ENCODE measurements around the gene BATF2. TPM values are rescaled to one million over a fixed set of nuclear protein-coding genes. Genes with fewer than 3 reads are reported as not detected.

Gene BATF2
- total RNA-seq, 8 experiments from 2014 or later: 0.22 to 15.8 (median 1.1) TPM

DNA sequence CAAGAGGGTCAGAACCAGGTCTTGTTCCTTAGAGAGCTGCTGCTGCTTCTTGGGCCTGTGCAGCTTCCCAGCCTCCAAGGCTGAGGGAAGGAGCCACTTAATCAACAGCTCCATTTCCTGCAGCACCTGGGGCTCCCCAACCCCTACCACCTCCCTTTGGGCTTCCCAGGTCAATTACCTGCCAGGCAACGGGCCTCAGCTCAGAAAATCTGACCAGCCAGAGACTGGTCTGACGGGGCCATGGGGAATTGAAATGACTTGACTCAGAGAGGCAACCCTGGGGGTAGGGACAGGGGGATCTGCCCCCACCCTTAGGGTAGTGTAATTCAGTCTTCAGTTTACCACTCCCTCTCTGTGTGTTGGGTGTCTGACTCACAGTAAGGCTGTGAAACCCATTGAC, 20.1 kb downstream of the BATF2 start:
- WGBS, 10 experiments: 60 to 63% methylated on average over 1 to 2 of the region's 2 CpGs; no CpG with 5 or more reads in 8 of the 10 experiments
- Histone ChIP-seq H3K4me1 (replicated peaks in 1 of 2) (no peaks in the 10 kb centered on the region), H3K4me3 (no peak overlapping the region), H3K27ac (no peak overlapping the region)
- no peak for ATAC-seq (replicated peaks in 6 of 8)
- in situ Hi-C loops (cut with MboI; ENCODE audit: low pct_unique_long_range_greater_than_20kb in 2 of 9, low sequenced_read_pairs in 9 of 9, unreplicated experiment in 9 of 9): no loop called here

DNA sequence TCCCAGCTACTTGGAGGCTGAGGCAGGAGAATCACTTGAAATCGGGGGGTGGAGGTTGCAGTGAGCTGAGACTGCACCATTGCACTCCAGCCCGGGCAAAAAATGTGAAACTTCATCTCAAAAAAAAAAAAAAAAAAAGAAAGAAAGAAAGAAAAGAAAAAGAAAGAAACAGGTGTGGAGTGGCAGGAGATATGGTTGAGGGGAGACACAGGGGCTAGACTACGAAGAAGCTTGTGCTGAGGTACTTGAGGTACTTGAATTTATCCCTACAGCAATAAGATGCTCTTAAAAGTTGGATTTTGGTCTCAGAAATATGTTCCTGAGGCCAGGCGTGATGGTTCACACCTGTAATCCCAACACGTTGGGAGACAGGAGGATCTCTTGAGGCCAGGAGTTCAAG, 22.6 kb downstream of the BATF2 start:
- Histone ChIP-seq H3K4me1 (replicated peaks in 1 of 2) (no peaks in the 10 kb centered on the region), H3K27ac (no peak overlapping the region), H3K4me3 (no peak overlapping the region)
- 19 to 76% (median 57%) methylated on average over 2 to 5 of the region's 5 CpGs for WGBS, 10 experiments
- in situ Hi-C loops (cut with MboI; ENCODE audit: low pct_unique_long_range_greater_than_20kb in 2 of 9, low sequenced_read_pairs in 9 of 9, unreplicated experiment in 9 of 9): no loop called here
- no peak for ATAC-seq (replicated peaks in 6 of 8)

- Histone ChIP-seq H3K27ac (no peak within 1 kb of the TSS), H3K4me1 (replicated peaks in 1 of 2) (no peaks in the 10 kb centered on the region), H3K4me3 (no peak within 1 kb of the TSS)
- ATAC-seq (replicated peaks in 6 of 8): peak in 2 of 8 experiments; percentile 19 to 70
- in situ Hi-C loops (cut with MboI; ENCODE audit: low pct_unique_long_range_greater_than_20kb in 2 of 9, low sequenced_read_pairs in 9 of 9, unreplicated experiment in 9 of 9): no loop called here
- 0 to 80% (median 46%) methylated on average over 2 to 11 of the region's 69 CpGs; no CpG with 5 or more reads in 6 of the 10 experiments for WGBS, 10 experiments
Observed at GRCh38 chr11:64971421-64972233, 25.1 kb downstream of the BATF2 start, which contains the start of gene MAJIN. TSS of gene MAJIN (minus strand) at chr11:64972108. CDS start at chr11:64959405, 12,703 bp downstream.

DNA sequence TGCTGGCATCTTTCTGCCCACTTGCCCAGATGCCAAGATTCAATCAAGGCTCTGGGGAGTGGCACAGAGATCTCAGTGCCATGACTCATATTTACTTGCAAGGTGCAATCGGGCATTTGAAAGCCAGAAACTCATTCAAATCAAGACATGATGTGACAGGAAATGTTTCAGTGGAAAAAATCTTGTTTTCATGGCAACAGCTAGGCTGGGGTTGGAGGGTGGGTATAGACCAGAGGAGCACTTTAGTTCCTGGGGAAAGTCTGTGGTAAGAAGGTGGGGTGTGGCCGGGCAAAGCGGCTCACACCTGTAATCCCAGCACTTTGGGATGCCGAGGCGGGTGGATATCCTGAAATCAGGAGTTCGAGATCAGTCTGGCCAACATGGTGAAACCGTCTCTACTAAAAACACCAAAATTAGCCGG, 26.0 kb downstream of the BATF2 start:
- Histone ChIP-seq H3K4me3 (no peak overlapping the region), H3K27ac (no peak overlapping the region), H3K4me1 (replicated peaks in 1 of 2) (no peaks in the 10 kb centered on the region)
- ATAC-seq (replicated peaks in 6 of 8): no peak
- in situ Hi-C loops (cut with MboI; ENCODE audit: low pct_unique_long_range_greater_than_20kb in 2 of 9, low sequenced_read_pairs in 9 of 9, unreplicated experiment in 9 of 9): no loop called here
- WGBS, 10 experiments: 0 to 100% (median 90%) methylated on average over 1 to 5 of the region's 8 CpGs; no CpG with 5 or more reads in 3 of the 10 experiments

DNA sequence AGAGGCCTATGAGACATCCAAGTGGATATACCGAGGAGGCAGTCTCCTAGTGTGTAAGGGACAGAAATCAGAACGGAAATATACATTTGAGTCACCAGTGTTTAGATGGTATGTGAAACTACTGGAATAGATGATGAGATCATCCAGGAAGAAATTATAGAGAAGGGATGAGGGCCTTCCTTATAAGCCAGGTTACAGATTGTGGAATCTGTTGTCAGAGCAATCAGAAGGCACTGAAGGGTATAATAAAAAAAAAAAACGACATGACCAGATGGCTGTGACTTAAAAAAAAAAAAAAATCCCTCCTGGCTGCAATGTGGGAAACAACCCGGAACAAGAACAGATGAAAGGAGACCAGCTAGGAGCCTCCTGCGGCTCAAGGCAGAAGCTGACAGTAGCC, 27.6 kb downstream of the BATF2 start:
- Histone ChIP-seq H3K27ac (no peak overlapping the region), H3K4me3 (no peak overlapping the region), H3K4me1 (replicated peaks in 1 of 2) (no peaks in the 10 kb centered on the region)
- ATAC-seq (replicated peaks in 6 of 8): peak in 6 of 8 experiments; percentile 17 to 98 (median 91)
- WGBS, 10 experiments: 10 to 70% (median 38%) methylated on average over 2 to 5 of the region's 5 CpGs
- in situ Hi-C loops (cut with MboI; ENCODE audit: low pct_unique_long_range_greater_than_20kb in 2 of 9, low sequenced_read_pairs in 9 of 9, unreplicated experiment in 9 of 9): no loop called here

DNA sequence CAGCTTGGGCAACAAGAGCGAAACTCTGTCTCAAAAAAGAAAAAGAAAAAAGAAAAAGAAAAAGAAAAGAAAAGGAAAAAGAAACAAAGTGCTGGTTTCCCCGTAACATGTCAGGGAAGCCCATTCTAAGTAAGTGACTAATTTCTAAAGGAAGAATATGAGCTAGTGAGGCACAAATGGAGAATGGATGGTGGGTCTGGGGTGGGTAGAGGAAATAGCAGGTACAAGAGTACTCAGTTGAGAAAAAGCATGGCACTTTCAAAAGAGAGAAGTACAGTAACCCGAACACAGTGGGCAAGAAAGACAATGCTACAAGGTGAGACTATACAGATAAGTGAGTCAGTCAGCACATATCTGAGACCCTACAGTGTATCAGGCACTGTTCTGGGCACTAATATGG, 29.4 kb downstream of the BATF2 start:
- H3K4me3 ChIP-seq: no peak overlapping the region
- no peaks in the 10 kb centered on the region for H3K4me1 ChIP-seq (replicated peaks in 1 of 2)
- ATAC-seq (replicated peaks in 6 of 8): no peak
- WGBS, 10 experiments: 73 to 100% (median 91%) methylated on average over 1 to 3 of the region's 3 CpGs
- in situ Hi-C loops (cut with MboI; ENCODE audit: low pct_unique_long_range_greater_than_20kb in 2 of 9, low sequenced_read_pairs in 9 of 9, unreplicated experiment in 9 of 9): no loop called here
- H3K27ac ChIP-seq: no peak overlapping the region

- H3K4me3 ChIP-seq: no peak overlapping the region
- ATAC-seq (replicated peaks in 6 of 8): no peak
- in situ Hi-C loops (cut with MboI; ENCODE audit: low pct_unique_long_range_greater_than_20kb in 2 of 9, low sequenced_read_pairs in 9 of 9, unreplicated experiment in 9 of 9): no loop called here
- WGBS, 10 experiments: 57 to 91% (median 78%) methylated on average over 1 to 5 of the region's 5 CpGs; no CpG with 5 or more reads in 1 of the 10 experiments
- no peaks in the 10 kb centered on the region for H3K4me1 ChIP-seq (replicated peaks in 1 of 2)
- no peak overlapping the region for H3K27ac ChIP-seq
Observed at GRCh38 chr11:64963072-64963631, 33.6 kb downstream of the BATF2 start.

- ATAC-seq (replicated peaks in 6 of 8): no peak
- in situ Hi-C loops (cut with MboI; ENCODE audit: low pct_unique_long_range_greater_than_20kb in 2 of 9, low sequenced_read_pairs in 9 of 9, unreplicated experiment in 9 of 9): no loop called here
- Histone ChIP-seq H3K4me3 (no peak overlapping the region), H3K27ac (no peak overlapping the region), H3K4me1 (replicated peaks in 1 of 2) (no peaks in the 10 kb centered on the region)
- WGBS, 10 experiments: 56 to 100% (median 84%) methylated on average over 1 to 4 of the region's 4 CpGs; no CpG with 5 or more reads in 3 of the 10 experiments
Observed at GRCh38 chr11:64960719-64961118, 36.1 kb downstream of the BATF2 start.

DNA sequence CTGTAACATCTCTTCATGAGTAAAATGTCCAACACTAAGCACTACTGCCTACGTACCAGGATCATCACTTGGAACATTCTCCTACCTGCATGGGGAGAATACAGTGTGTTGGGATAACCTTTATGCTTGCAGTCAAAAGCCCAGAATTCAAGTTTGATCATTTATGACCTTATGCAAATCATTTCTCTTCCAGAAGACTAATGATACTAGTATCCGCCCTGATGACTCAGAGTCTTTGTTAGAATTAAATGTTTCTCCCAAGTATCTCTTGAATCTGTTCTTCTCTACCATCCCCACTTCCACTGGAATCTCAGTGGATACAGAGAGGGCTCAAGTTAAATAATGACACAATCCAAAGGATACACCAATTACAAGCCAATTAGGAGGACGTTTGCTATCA, 37.3 kb downstream of the BATF2 start:
- peak in 4 of 8 experiments; percentile 20 to 97 (median 66) for ATAC-seq (replicated peaks in 6 of 8)
- H3K4me1 ChIP-seq (replicated peaks in 1 of 2): no peaks in the 10 kb centered on the region
- 6 to 100% (median 59%) methylated on average over 1 to 3 of the region's 3 CpGs; no CpG with 5 or more reads in 1 of the 10 experiments for WGBS, 10 experiments
- no peak overlapping the region for H3K4me3 ChIP-seq
- no peak overlapping the region for H3K27ac ChIP-seq
- in situ Hi-C loops (cut with MboI; ENCODE audit: low pct_unique_long_range_greater_than_20kb in 2 of 9, low sequenced_read_pairs in 9 of 9, unreplicated experiment in 9 of 9): no loop called here

GRCh38 chr11:64954201-64954600, 42.6 kb downstream of the BATF2 start:
- Histone ChIP-seq H3K4me1 (replicated peaks in 1 of 2) (no peaks in the 10 kb centered on the region), H3K27ac (no peak overlapping the region), H3K4me3 (no peak overlapping the region)
- in situ Hi-C loops (cut with MboI; ENCODE audit: low pct_unique_long_range_greater_than_20kb in 2 of 9, low sequenced_read_pairs in 9 of 9, unreplicated experiment in 9 of 9): no loop called here
- ATAC-seq (replicated peaks in 6 of 8): no peak
- WGBS, 10 experiments: 4 to 88% (median 36%) methylated on average over 1 to 5 of the region's 5 CpGs; no CpG with 5 or more reads in 1 of the 10 experiments

DNA sequence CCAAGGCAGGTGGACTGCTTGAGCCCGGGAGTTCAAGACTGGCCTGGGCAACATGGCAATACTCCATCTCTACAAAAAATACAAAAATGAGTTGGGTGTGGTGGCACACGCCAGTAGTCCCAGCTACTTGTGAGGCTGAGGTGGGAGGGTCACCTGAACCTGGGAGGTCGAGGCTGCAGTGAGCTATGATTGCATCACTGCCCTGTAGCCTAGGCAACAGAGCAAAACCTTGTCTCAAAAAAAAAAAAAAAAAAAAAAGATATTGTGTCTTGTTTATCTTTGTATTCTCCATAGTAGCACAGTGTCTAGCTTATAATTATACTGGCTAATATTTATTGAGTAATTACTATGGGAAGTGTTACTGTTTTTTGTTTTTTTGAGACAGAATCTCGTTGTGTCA, 45.2 kb downstream of the BATF2 start:
- H3K4me3 ChIP-seq: no peak overlapping the region
- WGBS, 10 experiments: 10 to 83% (median 70%) methylated on average over 1 to 4 of the region's 4 CpGs; no CpG with 5 or more reads in 3 of the 10 experiments
- ATAC-seq (replicated peaks in 6 of 8): no peak
- no peaks in the 10 kb centered on the region for H3K4me1 ChIP-seq (replicated peaks in 1 of 2)
- in situ Hi-C loops (cut with MboI; ENCODE audit: low pct_unique_long_range_greater_than_20kb in 2 of 9, low sequenced_read_pairs in 9 of 9, unreplicated experiment in 9 of 9): no loop called here
- H3K27ac ChIP-seq: no peak overlapping the region

- no peak overlapping the region for H3K27ac ChIP-seq
- in situ Hi-C loops (cut with MboI; ENCODE audit: low pct_unique_long_range_greater_than_20kb in 2 of 9, low sequenced_read_pairs in 9 of 9, unreplicated experiment in 9 of 9): no loop called here
- H3K4me3 ChIP-seq: no peak overlapping the region
- WGBS, 10 experiments: 39 to 94% (median 67%) methylated on average over 1 to 5 of the region's 5 CpGs; no CpG with 5 or more reads in 2 of the 10 experiments
- ATAC-seq (replicated peaks in 6 of 8): peak in 3 of 8 experiments; percentile 50 to 89 (median 72)
- no peaks in the 10 kb centered on the region for H3K4me1 ChIP-seq (replicated peaks in 1 of 2)
Observed at GRCh38 chr11:64947208-64947814, 49.5 kb downstream of the BATF2 start.
